HL-60 (cell line): ENCODE results near the gene SNX10.
A peak's percentile ranks its signal among the peaks of the same experiment; 100 is the strongest.

Experiments used
- DNase-seq, 2 experiments: peaks; one replicate each; pipeline ENCODE4 v3.0.0-alpha.2; 2010 to 2020; ENCODE audit warnings: low read depth in 1 of 2, low spot score in 1 of 2
- H3K27ac ChIP-seq: fragments of 250-450 bp; sonication (Bioruptor Pico); replicated peaks from 2 replicates; pipeline ENCODE4 v1.5.1; 2020; ENCODE audit warnings: mild to moderate bottlenecking, moderate library complexity
- H3K27me3 ChIP-seq: fragments of 250-450 bp; sonication (Bioruptor Pico); 2 replicates; pipeline ENCODE4 v1.5.1; 2021; ENCODE audit warnings: mild to moderate bottlenecking, moderate library complexity; ENCODE audit not compliant: insufficient read depth, poor library complexity, severe bottlenecking
- H3K4me3 ChIP-seq: replicated peaks from 2 replicates; pipeline ENCODE4 v1.5.1; 2011; ENCODE audit warnings: mild to moderate bottlenecking, control low read depth, low read length; ENCODE audit not compliant: insufficient read depth
- GABPA ChIP-seq: IDR thresholded peaks from 2 replicates; pipeline ENCODE4 v1.6.1; 2012; ENCODE audit warnings: low read depth
- POLR2AphosphoS5 ChIP-seq: IDR thresholded peaks from 2 replicates; pipeline ENCODE4 v1.6.1; 2012; ENCODE audit warnings: low read depth
- SPI1 ChIP-seq: IDR thresholded peaks from 2 replicates; pipeline ENCODE4 v1.6.1; 2012; ENCODE audit warnings: low read depth, mild to moderate bottlenecking, borderline replicate concordance
- TF ChIP-seq, protein P1 (sequence below): IDR thresholded peaks from one replicate; pipeline ENCODE4 v1.5.1; 2011; ENCODE audit warnings: low read length, control low read depth, inconsistent platforms; ENCODE audit not compliant: insufficient read depth
- TF ChIP-seq, protein P2 (sequence below): IDR thresholded peaks from 2 replicates; pipeline ENCODE4 v1.6.1; 2012; ENCODE audit warnings: low read depth; ENCODE audit not compliant: insufficient replicate concordance

The SNX10 gene

DNA sequence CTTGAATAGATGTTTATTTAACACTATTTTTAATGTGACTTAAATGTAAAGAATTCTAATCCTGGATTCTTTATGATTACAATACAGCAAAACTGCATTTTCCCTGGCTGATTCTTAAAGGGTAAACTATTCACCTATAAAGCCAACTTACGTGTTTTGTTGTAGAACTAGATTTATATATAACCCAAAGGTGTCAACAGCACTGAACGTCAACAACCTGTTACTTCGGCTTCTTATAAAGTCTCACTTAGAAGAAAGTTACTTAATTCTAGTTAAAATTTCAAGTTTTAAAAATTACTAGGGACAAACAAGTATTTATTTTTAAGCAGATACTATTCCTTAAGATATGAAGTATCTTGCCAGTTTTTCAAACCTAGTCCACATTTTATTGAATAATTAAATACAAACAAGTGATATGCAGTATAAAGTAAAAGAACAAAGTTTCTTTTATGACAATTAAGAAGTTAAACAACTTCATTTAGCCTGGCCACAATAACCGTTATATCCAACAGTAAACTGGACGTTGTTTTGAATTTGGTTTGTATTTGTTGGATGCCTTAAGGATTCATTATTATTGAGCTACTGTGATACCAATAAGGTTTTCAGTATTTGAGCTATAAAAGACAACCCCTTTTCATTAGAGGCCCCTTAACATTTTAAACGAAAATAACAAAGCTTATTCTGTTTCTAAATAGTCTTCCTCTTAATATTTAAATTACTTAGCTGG lies 83.1 kb downstream of the SNX10 start:
- H3K27me3 ChIP-seq = no peaks in the 10 kb centered on the region
- H3K4me3 ChIP-seq = no peak overlapping the region
- no peak for TF ChIP-seq GABPA
- no peak for TF ChIP-seq POLR2AphosphoS5
- TF ChIP-seq, protein P1, sequence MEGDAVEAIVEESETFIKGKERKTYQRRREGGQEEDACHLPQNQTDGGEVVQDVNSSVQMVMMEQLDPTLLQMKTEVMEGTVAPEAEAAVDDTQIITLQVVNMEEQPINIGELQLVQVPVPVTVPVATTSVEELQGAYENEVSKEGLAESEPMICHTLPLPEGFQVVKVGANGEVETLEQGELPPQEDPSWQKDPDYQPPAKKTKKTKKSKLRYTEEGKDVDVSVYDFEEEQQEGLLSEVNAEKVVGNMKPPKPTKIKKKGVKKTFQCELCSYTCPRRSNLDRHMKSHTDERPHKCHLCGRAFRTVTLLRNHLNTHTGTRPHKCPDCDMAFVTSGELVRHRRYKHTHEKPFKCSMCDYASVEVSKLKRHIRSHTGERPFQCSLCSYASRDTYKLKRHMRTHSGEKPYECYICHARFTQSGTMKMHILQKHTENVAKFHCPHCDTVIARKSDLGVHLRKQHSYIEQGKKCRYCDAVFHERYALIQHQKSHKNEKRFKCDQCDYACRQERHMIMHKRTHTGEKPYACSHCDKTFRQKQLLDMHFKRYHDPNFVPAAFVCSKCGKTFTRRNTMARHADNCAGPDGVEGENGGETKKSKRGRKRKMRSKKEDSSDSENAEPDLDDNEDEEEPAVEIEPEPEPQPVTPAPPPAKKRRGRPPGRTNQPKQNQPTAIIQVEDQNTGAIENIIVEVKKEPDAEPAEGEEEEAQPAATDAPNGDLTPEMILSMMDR = no peak
- TF ChIP-seq, protein P2, sequence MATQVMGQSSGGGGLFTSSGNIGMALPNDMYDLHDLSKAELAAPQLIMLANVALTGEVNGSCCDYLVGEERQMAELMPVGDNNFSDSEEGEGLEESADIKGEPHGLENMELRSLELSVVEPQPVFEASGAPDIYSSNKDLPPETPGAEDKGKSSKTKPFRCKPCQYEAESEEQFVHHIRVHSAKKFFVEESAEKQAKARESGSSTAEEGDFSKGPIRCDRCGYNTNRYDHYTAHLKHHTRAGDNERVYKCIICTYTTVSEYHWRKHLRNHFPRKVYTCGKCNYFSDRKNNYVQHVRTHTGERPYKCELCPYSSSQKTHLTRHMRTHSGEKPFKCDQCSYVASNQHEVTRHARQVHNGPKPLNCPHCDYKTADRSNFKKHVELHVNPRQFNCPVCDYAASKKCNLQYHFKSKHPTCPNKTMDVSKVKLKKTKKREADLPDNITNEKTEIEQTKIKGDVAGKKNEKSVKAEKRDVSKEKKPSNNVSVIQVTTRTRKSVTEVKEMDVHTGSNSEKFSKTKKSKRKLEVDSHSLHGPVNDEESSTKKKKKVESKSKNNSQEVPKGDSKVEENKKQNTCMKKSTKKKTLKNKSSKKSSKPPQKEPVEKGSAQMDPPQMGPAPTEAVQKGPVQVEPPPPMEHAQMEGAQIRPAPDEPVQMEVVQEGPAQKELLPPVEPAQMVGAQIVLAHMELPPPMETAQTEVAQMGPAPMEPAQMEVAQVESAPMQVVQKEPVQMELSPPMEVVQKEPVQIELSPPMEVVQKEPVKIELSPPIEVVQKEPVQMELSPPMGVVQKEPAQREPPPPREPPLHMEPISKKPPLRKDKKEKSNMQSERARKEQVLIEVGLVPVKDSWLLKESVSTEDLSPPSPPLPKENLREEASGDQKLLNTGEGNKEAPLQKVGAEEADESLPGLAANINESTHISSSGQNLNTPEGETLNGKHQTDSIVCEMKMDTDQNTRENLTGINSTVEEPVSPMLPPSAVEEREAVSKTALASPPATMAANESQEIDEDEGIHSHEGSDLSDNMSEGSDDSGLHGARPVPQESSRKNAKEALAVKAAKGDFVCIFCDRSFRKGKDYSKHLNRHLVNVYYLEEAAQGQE = no peak
- TF ChIP-seq SPI1 = no peak
- H3K27ac ChIP-seq = no peak overlapping the region
- DNase-seq = no peak

DNA sequence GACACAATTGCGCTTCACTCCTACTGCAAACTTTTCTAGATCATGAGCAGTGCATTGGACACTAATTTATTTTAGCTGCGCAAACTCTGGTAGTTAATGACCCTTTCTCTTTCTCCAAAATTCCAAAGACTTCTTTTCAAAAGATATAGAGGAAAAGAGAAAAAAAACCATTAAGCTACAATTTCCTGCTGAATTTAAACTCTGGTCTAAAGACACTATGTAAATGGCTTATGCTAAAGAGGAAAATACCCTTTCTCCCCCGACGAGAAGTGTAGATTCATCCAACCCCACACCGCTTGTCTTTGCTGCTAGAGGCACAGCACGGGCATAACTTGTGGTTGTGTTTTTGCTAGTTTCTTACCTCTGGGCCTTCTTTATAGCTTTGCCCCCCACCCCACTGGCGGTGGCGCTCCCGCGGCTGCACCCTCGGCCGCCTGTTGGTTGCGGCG lies 84.1 kb downstream of the SNX10 start:
- DNase-seq = peak in 1 of 2 experiments; percentile 12
- Histone ChIP-seq H3K4me3 (no peak overlapping the region), H3K27me3 (no peaks in the 10 kb centered on the region), H3K27ac (no peak overlapping the region)
- no peak for TF ChIP-seq SPI1
- no peak for TF ChIP-seq GABPA
- TF ChIP-seq, protein P2 = no peak
- TF ChIP-seq POLR2AphosphoS5 = no peak
- TF ChIP-seq, protein P1 = no peak

DNA sequence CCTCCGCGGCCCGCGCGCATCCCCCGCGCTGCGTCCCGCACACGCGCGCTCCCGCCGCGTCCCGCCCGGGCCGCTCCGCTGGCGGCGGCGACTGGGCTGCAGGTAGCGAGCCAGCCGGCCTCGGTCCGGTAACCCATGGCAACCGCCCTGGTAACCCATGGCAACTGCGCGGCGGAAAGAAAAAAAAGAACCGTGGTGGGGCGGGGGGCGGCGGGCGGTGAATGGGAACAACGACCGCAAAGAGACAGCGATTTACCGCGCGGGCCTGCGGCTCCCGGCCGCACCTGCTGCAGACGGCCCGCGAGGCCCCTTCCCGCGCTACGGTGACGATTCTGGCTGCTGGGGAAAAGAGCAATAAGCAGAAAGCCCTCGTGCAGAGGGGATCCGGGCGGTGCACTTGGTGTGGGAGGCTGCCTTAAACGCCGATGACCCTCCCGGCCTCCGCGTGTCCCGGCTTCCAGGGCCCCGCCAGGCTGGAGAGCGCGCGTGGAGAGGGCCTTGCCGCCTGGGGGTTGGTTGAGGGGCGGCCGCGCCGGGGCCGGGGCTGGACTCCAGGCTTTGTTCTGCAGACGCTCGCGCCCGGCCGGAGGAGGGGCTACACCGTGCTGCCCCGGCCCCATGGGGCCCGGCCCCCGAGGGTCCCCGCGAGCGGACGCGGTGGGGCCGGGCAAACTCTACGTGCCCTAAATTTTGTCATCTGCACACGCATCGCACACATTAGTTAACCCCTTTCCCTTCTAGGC lies 84.7 kb downstream of the SNX10 start:
- TF ChIP-seq SPI1 (no peak), POLR2AphosphoS5 (no peak), GABPA (no peak)
- TF ChIP-seq, protein P1 = no peak
- TF ChIP-seq, protein P2 = no peak
- H3K27ac ChIP-seq = peak overlapping the region; percentile 36; the same call in 1 of the 2 replicates
- peak in 1 of 2 experiments; percentile 36 for DNase-seq
- H3K27me3 ChIP-seq = no peaks in the 10 kb centered on the region
- H3K4me3 ChIP-seq = peak overlapping the region; percentile 61
